ENCODE data around the gene RIPK4.
"Not testable (repeated sequence)": the region's sequence is repeated elsewhere in the genome, so short reads cannot be mapped to it uniquely, and the experiment has no call there.

The RIPK4 gene

DNA sequence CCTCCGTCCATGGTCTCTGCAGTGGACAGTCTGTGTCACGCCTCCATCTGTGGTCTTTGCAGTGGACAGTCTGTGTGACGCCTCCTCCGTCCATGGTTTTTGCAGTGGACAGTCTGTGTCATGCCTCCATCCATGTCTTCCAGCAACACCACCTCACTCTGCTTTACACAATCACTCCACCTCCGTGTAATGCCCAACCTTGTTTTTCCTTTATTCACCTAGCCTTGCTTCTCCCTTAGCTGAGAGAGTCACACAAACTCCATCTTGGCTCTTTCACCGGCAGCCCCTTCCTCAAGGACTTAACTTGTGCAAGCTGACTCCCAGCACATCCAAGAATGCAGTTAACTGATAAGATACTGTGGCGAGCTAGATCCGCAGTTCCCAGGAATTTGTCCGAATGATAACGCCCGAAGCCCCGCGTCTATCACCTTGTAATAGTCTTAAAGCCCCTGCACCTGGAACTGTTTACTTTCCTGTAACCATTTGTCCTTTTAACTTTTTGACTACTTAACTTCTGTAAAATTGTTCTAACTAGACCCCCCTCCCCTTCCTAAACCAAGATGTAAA lies 52.5 kb downstream of the RIPK4 start:
- not testable (repeated sequence) for DNase-seq (ENCODE audit: low spot score)

- no peak for DNase-seq (ENCODE audit: low spot score)
Observed at GRCh38 chr21:41713495-41714281, 53.2 kb downstream of the RIPK4 start.

- no peak for DNase-seq (ENCODE audit: low spot score)
Observed at GRCh38 chr21:41712730-41713129, 54.1 kb downstream of the RIPK4 start.

DNA sequence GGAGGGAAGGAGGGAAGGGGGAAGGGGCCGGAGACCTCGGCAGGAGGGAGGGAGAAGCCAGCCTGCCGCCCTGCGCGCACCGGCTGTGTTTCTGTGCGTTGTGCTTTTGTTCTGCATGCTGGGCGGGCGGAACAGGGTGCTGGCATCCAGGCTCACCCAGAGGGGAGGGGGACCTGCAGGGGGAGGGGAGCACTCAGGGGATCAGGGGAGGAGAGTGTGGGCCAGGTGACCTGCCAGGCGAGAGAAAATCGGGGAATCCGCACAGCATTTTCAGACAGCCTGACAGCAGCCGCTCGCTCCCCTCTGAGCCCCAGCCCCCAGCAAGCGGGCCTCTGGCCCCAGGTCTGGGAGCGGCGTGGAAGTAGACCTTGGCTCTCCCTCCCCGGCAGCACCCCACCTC lies 54.7 kb downstream of the RIPK4 start:
- no peak for DNase-seq (ENCODE audit: low spot score)

- peak; percentile 55 for DNase-seq (ENCODE audit: low spot score)
Observed at GRCh38 chr21:41711416-41712007, 55.3 kb downstream of the RIPK4 start.

DNA sequence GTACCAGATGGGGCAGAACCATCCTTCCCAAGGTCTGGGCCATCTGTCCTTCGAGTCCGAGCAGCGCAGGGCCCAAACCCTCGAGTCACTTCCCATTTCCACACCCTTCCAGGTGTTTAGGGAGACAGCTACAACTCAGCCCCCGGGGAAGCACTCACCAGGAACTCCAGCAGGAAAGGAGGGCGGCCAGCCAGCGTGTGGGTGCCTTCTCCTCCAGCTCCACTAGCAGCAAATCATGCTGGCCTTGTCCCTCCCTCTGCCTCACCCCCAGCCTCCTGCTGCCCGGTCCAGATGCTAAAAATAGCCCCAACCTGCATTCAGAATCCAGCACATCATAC lies 56.1 kb downstream of the RIPK4 start:
- no peak for DNase-seq (ENCODE audit: low spot score)

DNA sequence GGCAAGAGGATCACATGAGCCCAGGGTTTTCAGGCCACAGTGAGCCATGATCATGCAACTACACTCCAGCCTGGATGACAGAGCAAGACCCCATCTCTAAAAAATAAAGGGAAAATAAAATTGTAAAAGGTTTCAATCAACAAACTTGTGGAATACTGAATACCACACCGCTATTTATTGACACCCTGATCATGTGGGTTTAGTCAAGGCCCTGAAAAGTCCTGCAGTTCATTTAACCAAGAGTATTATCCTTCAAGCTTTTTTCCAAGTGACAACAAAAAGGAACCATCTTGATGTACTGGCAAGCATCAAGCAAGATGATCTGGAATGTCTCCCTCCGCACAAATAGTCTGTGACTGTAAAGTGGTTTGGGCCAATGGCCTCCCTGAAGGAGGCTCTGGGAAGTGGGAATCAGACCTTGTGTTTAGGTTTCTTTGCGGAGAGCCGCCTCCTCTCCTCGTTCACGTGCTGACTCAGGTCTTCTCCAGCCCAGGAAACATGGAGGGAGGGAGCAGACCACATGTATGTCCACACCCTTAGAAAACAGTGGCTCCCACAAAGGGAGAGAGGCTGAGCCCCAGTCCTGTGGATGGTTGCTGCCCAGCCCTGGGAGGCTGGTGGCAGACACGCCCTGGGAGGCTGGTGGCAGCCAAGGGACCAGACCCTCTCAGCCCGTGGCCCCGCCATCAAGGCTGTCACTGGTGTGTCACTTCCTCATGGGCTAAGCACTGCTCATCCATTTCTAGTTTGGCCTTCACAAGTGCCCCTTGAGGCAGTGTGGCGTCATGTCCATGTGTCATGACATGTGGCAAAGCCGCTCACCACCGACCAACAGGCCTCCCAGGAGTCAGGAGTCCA lies 56.7 kb downstream of the RIPK4 start:
- DNase-seq (ENCODE audit: low spot score): peak; percentile 47

DNA sequence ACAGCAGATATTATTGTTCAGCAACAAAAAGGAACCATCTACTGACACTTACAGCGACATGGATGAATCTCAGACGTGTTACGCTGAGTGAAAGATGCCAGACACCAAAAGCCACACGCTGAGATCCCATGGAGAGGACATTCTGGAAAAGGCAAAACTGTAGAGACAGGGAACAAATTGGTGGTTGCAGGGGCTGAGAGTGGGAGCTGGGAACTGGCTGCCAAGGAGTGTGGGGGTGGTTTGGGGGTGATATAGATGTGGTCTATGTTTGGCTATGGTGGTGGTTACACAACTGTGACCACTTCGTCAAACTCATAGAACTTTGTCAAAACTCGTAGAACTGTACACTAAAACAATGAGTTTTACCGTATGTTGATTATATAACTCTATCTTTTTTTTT lies 57.7 kb downstream of the RIPK4 start:
- no peak for DNase-seq (ENCODE audit: low spot score)

GRCh38 chr21:41707960-41708330 lies 58.9 kb downstream of the RIPK4 start:
- no peak for DNase-seq (ENCODE audit: low spot score)

DNA sequence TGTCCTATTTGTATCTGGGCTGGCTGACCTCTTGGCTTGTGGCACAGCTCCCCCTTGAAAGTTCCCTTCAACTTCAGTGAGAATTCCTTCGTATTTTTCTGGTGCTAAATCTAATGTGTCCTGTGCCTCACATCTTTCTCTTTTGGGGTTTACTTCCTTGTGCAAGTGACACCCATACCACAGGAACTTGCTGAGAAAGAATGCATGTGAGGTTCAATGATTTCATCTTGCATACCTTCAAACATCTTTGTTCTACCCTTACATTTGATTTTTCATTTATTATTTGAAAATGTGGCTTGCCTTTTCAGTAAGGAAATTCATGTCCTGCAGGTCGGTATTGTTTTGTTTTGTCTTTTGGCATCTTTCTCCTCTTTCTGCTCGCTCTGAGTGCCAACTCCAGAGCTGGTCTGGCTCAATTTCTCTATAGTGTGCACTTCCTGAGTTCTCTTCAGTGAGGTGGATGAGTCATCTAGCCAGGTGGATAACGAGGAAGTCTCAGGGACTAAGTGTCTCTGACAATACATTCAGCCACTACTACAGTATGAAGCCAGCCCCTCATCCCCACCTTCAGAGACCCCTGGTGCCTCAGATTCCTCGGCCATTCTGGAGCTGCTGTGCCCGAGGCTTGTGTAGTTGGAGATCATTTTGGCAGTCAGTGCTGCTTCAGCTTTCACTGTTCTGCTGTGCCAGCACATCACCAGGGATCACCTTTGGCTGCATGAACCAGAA lies 59.5 kb downstream of the RIPK4 start:
- peak; percentile 67 for DNase-seq (ENCODE audit: low spot score)

DNA sequence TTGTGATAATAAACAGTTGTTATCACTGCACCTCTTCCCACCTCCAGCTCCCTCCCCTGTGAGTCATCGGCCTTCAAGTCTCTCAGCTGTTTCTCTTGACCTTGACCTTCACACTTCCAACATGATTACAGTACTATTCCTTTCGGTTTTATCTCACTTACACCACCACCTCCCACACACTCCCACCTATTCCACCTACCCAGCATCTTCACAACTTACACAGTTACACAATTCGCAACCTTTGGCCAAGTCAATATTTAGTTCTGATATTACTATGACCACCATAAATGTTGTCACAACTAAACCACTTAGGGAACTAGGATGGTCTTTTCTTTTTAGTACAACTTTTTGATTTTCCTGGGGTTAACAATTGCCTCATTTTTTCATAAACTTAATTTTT lies 60.2 kb downstream of the RIPK4 start:
- peak; percentile 55 for DNase-seq (ENCODE audit: low spot score)

- no peak for DNase-seq (ENCODE audit: low spot score)
Observed at GRCh38 chr21:41706263-41706639, 60.6 kb downstream of the RIPK4 start.

DNA sequence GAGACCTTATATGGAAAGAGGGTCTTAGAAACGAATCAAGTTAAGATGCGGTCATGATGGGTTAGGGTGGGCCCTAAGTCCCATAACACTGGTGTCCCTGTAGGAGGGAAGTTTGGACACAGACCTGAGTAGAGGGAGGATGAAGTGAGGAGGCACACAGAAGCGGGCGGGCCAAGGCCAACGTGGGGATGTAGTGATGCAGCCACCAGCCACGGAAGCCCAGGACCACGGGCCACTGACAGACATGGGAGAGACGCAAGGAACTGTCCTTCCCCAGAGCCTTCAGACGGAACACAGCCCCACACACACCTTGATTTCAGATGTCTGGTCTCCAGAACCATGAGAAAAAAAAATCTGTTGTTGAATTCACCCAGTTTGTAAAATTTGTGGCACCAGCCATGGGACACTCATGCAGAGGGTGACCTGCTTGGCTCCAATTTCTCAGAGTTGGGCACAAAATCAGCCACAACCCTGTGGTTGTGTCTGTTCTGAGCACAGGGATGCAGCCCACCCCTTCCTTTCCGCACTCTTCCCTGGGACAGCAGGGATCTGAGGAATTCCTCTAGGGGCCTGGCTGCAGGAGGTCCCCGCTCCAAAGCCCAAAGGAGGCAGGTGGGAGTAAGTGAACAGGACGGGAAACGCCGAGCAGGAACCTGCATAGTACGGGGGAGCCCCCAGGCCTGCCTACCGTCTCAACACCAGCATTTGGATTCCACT lies 61.1 kb downstream of the RIPK4 start:
- no peak for DNase-seq (ENCODE audit: low spot score)

DNA sequence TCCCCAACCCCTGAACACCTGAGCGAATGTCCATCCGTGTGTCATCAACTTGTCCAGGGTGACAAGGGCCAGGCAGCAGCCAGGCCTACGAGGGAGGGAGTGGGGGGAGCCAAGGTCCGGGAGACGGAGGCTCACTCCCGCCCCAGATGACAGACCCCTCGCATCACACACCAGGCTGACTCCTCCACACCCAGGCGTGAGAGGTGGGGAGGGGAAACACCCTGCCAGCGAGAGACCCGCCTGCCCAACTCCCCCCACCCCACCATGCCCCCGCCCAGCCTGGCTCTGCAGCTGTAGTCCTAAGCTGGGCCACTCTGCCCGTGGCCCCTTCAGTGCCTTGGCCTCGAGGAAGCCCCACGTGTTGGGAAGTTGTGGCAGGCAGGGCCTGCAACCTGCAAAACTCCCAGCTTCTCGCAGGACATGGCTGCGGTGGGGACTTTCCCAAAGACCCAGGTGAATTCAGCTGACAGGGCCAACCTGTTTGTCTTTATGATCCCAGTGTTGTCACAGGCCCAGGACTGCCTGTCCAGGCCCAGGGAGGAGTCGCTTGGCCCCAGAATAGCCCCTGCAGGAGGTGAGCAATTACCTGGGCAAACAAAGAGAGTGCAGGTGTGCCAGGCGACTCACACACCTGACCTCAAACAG lies 62.9 kb downstream of the RIPK4 start:
- DNase-seq (ENCODE audit: low spot score): peak; percentile 82

GRCh38 chr21:41701749-41702148 lies 65.1 kb downstream of the RIPK4 start:
- DNase-seq (ENCODE audit: low spot score): no peak

- DNase-seq (ENCODE audit: low spot score): no peak
Observed at GRCh38 chr21:41699311-41699710, 67.5 kb downstream of the RIPK4 start.

DNA sequence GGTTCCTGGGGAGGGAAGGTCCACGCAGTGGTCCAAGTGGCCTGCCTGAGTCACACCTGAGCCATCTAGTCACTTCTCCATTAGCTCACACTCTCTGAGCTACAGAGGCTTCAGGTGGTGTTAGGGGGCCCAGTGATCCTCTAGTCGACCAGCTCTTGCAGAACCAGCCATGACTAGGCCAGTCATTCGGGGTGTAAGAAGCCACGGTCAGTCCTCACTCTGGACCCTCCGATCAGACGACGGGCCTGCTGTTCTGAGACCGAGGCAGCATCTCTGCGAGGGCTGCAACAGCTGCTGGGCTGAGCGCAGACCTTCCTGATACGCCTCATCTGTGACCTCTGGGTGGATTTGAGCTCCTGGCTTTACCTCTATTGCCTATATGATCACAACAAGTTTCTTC lies 68.8 kb downstream of the RIPK4 start:
- no peak for DNase-seq (ENCODE audit: low spot score)

GRCh38 chr21:41695513-41695912 lies 71.3 kb downstream of the RIPK4 start:
- DNase-seq (ENCODE audit: low spot score): no peak

DNA sequence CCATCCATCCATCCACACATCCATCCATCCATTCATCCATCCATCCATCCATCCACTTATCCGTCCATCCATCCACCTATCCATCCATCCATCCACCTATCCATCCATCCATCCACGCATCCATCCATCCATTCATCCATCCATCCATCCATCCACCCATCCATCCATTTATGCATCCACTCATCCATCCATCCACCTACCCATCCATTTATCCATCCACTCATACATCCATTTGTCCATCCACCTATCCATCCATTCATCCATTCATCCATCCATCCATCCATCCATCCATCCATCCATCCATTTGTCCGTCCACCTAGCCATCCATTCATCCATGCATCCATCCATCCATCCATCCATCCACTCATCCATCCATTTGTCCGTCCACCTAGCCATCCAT lies 72.8 kb downstream of the RIPK4 start:
- DNase-seq (ENCODE audit: low spot score): not testable (repeated sequence)

DNA sequence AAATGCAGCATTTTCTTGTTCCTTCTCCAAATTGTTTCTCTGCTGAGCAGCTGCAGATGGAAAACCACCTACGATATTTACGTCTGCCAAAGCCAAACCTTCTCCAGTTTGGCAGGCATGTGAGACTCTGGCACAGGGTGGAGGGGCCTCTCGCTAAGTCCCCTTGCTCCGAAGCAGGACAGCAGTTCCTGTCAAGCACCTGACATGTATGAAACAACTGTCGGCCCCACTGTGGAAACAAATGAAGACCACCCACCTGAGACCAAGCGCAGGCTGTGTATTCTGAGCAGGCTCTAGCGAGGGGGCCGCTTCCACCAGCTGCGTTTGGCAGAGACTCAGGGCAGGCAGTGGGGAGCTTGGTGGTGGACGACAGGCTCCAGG lies 74.7 kb downstream of the RIPK4 start:
- DNase-seq (ENCODE audit: low spot score): no peak
